ENCODE results near the gene RMRP.
"Not testable (repeated sequence)": the region's sequence is repeated elsewhere in the genome, so short reads cannot be mapped to it uniquely, and the experiment has no call there.

RMRP gene

DNA sequence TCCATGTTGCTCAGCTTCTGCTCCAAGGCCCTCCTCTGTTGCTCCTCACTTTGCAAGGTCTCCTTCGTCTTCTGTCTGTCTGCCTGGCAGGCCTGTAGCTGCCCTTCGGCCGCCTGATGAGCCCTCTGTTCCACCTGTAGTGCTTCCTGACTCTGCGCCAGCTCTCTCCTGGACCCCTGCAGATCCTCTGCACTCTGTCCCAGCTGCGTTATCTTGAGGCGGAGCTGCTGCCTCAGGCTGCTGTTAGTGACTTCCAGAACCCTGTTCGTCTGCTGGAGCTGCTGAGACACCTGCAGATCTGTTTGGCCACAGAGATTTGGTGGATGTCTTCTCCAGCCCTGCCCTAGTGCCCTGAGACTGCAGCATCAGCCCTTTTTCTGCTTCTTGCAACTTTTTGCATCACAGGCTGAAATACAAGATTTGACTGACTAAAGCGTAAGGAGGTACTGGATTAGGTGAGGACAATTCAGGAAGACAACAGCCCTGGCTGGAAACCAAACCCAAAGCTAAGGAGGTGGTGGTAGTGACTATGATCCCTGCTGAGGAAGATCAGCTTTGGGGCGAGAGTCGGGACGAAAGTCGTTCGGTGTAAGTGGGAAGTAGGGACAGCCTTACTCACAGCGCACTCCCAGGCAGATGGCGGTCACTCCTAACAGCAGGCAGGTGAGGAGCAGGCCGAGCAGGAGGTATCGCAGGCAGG is 41.7 kb downstream of the RMRP start:
- DNase-seq (ENCODE audit: extremely low read depth, low read depth), result no peak
- TF ChIP-seq, protein P1, sequence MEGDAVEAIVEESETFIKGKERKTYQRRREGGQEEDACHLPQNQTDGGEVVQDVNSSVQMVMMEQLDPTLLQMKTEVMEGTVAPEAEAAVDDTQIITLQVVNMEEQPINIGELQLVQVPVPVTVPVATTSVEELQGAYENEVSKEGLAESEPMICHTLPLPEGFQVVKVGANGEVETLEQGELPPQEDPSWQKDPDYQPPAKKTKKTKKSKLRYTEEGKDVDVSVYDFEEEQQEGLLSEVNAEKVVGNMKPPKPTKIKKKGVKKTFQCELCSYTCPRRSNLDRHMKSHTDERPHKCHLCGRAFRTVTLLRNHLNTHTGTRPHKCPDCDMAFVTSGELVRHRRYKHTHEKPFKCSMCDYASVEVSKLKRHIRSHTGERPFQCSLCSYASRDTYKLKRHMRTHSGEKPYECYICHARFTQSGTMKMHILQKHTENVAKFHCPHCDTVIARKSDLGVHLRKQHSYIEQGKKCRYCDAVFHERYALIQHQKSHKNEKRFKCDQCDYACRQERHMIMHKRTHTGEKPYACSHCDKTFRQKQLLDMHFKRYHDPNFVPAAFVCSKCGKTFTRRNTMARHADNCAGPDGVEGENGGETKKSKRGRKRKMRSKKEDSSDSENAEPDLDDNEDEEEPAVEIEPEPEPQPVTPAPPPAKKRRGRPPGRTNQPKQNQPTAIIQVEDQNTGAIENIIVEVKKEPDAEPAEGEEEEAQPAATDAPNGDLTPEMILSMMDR (IDR thresholded peaks at IDR 0.05; ENCODE audit: low read depth, low read length), result no peak

DNA sequence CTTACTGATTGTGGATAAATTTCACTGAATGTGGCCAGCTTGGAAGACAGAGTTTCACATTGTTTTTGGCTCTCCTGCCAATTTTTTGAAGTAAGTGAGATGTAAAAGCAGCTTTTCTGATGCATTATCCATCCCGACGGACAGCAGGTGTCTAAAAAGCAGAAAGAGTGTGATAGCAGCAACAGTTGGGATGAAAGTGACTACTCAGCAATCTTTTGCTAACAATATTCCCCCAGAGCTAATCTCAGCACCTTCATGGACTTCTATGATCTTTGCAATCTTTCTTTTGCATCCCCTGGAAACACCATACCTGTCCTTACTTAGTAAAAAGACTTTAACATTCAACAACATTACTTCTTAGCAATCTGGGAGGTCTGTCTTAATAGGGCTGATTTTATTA is 45.0 kb downstream of the RMRP start:
- no peak for DNase-seq (ENCODE audit: extremely low read depth, low read depth)

DNA sequence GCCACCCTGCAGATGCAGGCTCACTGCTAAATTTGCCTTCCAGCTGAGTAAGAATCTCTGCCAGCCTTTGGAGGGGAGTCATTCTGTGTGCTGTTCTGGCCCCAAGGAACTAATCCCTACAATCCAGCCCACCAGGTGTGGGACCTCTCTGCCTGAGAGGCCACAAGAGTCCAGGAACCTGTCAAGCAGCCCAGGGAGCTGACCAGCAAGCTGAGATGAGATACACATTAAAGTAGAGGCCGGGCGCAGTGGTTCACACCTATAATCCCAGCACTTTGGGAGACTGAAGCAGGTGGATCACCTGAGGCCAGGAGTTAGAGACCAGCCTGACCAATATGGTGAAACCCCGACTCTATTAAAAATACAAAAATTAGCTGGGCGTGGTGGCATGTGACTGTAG is 45.8 kb downstream of the RMRP start:
- DNase-seq (ENCODE audit: extremely low read depth, low read depth), result not testable (repeated sequence)

More for the DNA sequence above, 45.0 kb downstream of the RMRP start:
- TF ChIP-seq, protein P1 (IDR thresholded peaks at IDR 0.05; ENCODE audit: low read depth, low read length), result no peak

DNA sequence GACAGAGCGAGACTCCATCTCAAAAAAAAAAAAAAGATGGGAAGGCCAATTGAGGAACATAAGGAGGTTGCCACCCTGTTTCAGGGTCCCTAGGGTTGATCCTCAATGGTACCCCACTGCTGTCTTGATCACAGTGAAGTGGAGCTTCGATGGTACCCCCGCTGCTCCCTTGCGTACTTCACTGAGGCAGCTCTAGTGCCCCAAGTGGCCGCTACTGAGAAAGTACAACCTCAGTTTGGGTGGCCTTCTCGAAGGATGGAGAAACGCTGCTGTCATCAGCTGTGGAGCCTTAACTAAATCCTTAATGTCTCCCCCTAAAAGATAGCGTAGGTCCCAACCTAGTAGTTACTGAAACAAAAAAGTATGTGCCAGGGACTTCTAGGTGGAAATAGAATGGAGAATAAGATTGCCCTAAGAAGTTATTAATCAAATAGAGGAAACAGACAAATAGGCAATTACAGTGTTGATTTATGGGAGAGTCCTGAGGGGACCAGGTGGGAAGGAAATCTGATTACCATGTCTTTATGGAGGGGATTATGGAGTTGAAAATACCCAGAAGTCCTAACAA is 46.5 kb downstream of the RMRP start:
- no peak for DNase-seq (ENCODE audit: extremely low read depth, low read depth)
- TF ChIP-seq, protein P1 (IDR thresholded peaks at IDR 0.05; ENCODE audit: low read depth, low read length), result peak; percentile 70

DNA sequence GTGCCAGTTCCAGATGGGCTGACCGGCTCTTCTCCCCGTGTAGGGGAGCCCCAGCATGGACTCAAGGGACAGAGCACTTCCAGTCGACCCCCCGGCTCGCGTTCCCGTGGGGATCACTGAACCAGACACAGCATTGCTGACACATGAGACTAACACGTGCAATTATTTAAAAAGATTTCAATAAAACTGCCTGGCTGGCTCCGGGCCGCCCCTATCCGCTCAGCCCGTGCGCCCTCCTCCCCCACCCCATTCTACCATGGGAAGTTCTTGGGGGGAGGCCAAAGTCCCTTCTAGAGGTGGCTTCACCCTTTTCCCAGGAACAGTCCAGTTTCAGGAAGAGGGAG is 48.0 kb downstream of the RMRP start:
- TF ChIP-seq, protein P1 (IDR thresholded peaks at IDR 0.05; ENCODE audit: low read depth, low read length), result no peak
- no peak for DNase-seq (ENCODE audit: extremely low read depth, low read depth)

DNA sequence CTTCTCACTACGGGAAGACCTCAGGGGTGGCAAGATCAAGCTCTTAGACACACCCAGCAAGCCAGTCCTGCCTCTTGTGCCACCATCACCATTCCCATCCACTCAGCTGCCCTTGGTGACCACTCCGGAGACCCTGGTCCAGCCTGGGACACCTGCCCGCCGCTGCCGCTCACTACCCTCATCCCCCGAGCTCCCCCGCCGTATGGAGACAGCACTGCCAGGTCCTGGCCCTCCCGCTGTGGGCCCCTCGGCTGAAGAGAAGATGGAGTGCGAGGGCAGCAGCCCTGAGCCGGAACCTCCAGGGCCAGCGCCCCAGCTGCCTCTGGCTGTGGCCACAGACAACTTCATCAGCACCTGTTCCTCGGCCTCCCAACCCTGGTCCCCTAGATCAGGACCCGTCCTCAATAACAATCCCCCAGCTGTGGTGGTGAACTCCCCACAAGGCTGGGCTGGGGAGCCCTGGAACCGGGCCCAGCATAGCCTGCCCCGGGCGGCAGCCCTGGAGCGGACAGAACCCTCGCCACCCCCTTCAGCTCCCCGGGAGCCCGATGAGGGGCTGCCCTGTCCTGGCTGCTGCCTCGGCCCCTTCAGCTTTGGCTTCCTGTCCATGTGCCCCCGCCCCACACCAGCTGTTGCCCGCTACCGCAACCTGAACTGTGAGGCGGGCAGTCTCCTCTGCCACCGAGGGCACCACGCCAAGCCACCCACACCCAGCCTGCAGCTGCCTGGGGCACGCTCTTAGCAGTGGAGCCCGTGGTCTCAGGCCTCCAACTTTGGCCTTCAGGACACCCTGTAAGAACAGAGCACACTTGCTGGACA is 48.6 kb downstream of the RMRP start:
- no peak for DNase-seq (ENCODE audit: extremely low read depth, low read depth)
- TF ChIP-seq, protein P1 (IDR thresholded peaks at IDR 0.05; ENCODE audit: low read depth, low read length), result no peak

DNA sequence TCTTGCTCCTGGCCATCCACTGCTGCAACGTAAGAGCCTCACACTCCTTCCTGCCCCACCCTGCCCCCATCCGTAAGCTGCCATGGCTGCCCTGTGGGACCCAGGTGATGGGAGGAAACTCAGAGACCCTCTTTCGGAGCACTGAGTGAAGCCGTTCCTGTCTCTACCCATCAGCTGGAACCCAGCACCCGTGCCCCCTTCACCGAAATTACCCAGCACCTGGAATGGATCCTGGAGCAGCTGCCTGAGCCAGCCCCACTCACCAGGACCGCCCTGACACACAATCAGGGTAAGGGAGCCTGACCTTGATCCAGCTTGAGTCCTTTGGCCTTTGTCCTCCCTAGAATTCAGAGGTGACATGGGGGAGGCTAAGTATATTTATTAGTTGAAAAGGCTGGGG is 49.6 kb downstream of the RMRP start:
- DNase-seq (ENCODE audit: extremely low read depth, low read depth), result no peak
- TF ChIP-seq, protein P1 (IDR thresholded peaks at IDR 0.05; ENCODE audit: low read depth, low read length), result no peak

All from AG09319 (cell line).